Kidney (tissue), 14 donors: ENCODE results near the gene TMCC1. TPM values are rescaled to one million over a fixed set of nuclear protein-coding genes. Genes with fewer than 3 reads are reported as not detected.
A peak's percentile ranks its signal among the peaks of the same experiment; 100 is the strongest.

Experiments used
- DNase-seq, 5 donors: peaks; one replicate each; pipeline ENCODE4 v3.0.0-alpha.2; 2013 to 2020
- FAIRE-seq: peaks from 2 replicates; lab custom pipeline; 2012; peaks lifted over from hg19 to GRCh38; lab: Jason Lieb, UNC
- H3K27ac ChIP-seq, 2 donors: one replicate each; pipeline ENCODE4 v1.7.0; 2013; ENCODE audit warnings: low read depth in 2 of 2, low read length in 2 of 2, inconsistent platforms in 1 of 2
- H3K27me3 ChIP-seq: one replicate; pipeline ENCODE4 v1.7.1; 2013; ENCODE audit warnings: low read length, inconsistent platforms; ENCODE audit not compliant: control insufficient read depth, insufficient read depth
- H3K36me3 ChIP-seq, 3 donors: one replicate each; pipeline versions ENCODE4 v1.7.0 to v1.7.1; 2013; ENCODE audit warnings: low read length in 3 of 3, control low read depth in 1 of 3, inconsistent platforms in 1 of 3; ENCODE audit not compliant: insufficient read depth in 3 of 3, control insufficient read depth in 2 of 3
- H3K4me1 ChIP-seq, 3 donors: one replicate each; pipeline versions ENCODE4 v1.7.0 to v1.7.1; 2013; ENCODE audit warnings: low read length in 3 of 3, inconsistent platforms in 1 of 3, low read depth in 1 of 3; ENCODE audit not compliant: control insufficient read depth in 2 of 3, insufficient read depth in 2 of 3
- H3K4me3 ChIP-seq, 3 donors: one replicate each; pipeline versions ENCODE4 v1.7.0 to v1.8.1; 2013; ENCODE audit warnings: low read length in 3 of 3, control low read depth in 1 of 3, inconsistent platforms in 1 of 3
- H3K9ac ChIP-seq, 3 donors: one replicate each; pipeline versions ENCODE4 v1.7.0 to v1.7.1; 2013; ENCODE audit warnings: low read length in 3 of 3, control low read depth in 1 of 3, inconsistent platforms in 1 of 3
- H3K9me3 ChIP-seq, 3 donors: one replicate each; pipeline versions ENCODE4 v1.7.0 to v1.7.1; 2013; ENCODE audit warnings: low read length in 3 of 3, control low read depth in 1 of 3, inconsistent platforms in 1 of 3; ENCODE audit not compliant: control insufficient read depth in 2 of 3, insufficient read depth in 1 of 3
- CTCF ChIP-seq: IDR thresholded peaks from 3 replicates; pipeline ENCODE4 v1.5.1; 2012; ENCODE audit warnings: mild to moderate bottlenecking, moderate library complexity, borderline replicate concordance; ENCODE audit not compliant: insufficient read depth; ENCODE audit errors: extremely low read depth
- intact Hi-C: fragments of 100-400 bp; cut with DNase I; formaldehyde crosslinking; loops from one replicate; pipeline ENCODE4 v1.11.1; 2022
- polyA plus RNA-seq: library from polyadenylated mRNA; stranded (reverse); fragments of 350-450 nt; fragmentation: Illumina TruSeq; extraction: RNeasy Lipid Tissue Mini Kit (QIAGEN cat#74804); gene quantifications from one replicate; pipeline ENCODE4 v1.2.3, GENCODE V29; 2014; ENCODE audit warnings: low read depth, low replicate concordance; ENCODE audit not compliant: insufficient read depth
- total RNA-seq: library from RNA; stranded (reverse); fragmentation: NEBNext Ultra II Directional; extraction: Animal tissue kit (Norgen Biotek cat#: 25700); gene quantifications from one replicate; pipeline ENCODE4 v1.2.1, GENCODE V29; 2021
- donor health status: control.
- donor health status: control.
- donor health status: control.
- donor health status: control.
- donor health status: control.
- donor health status: DM: yes; HTN: yes; CAD: no.
- donor health status: Normal renal cell carcinoma (clear cell type).

The TMCC1 gene
- total and polyA plus RNA-seq, 2 donors from 2014 or later: 8.4 to 42.4 TPM

GRCh38 chr3:129603561-129603942 is 290.0 kb downstream of the TMCC1 start:
- peaks cover 0 to 45% (median 7%) of the 10 kb centered on the region in 3 donors for H3K4me1 ChIP-seq
- intact Hi-C loops: no loop called here
- H3K9me3 ChIP-seq: no peaks in the 10 kb centered on the region
- no peaks in the 10 kb centered on the region for H3K27me3 ChIP-seq
- H3K9ac ChIP-seq: peak overlapping the region in 2 of 3 donors; percentile 39 to 71
- DNase-seq (peak in 1 of 5 donors; percentile 29), FAIRE-seq (no peak)
- H3K36me3 ChIP-seq: no peaks in the 10 kb centered on the region
- peak overlapping the region; percentile 48 to 74 for H3K27ac ChIP-seq
- TF ChIP-seq CTCF: no peak
- H3K4me3 ChIP-seq: peak overlapping the region; percentile 69 to 79 (median 79)

- peak; percentile 70 to 94 (median 85) for DNase-seq
- no peak for FAIRE-seq
- H3K36me3 ChIP-seq: no peaks in the 10 kb centered on the region
- no peak for TF ChIP-seq CTCF
- H3K27ac ChIP-seq: peak overlapping the region; percentile 61 to 81
- peaks cover 0 to 52% (median 12%) of the 10 kb centered on the region in 3 donors for H3K4me1 ChIP-seq
- peak overlapping the region in 1 of 3 donors; percentile 71 for H3K9ac ChIP-seq
- intact Hi-C loops: no loop called here
- H3K4me3 ChIP-seq: peak overlapping the region in 2 of 3 donors; percentile 50 to 79
- no peaks in the 10 kb centered on the region for H3K27me3 ChIP-seq
- H3K9me3 ChIP-seq: no peaks in the 10 kb centered on the region
Measured at GRCh38 chr3:129602730-129603560, 290.6 kb downstream of the TMCC1 start.

- TF ChIP-seq CTCF: no peak
- Histone ChIP-seq H3K9ac (peak overlapping the region in 1 of 3 donors; percentile 40), H3K9me3 (no peaks in the 10 kb centered on the region), H3K27ac (peak overlapping the region; percentile 61 to 69), H3K4me1 (peaks cover 0 to 54% (median 12%) of the 10 kb centered on the region in 3 donors), H3K36me3 (no peaks in the 10 kb centered on the region), H3K4me3 (peak overlapping the region in 2 of 3 donors; percentile 29 to 79), H3K27me3 (no peaks in the 10 kb centered on the region)
- peak in 1 of 5 donors; percentile 48 for DNase-seq
- FAIRE-seq: no peak
- intact Hi-C loops: no loop called here
Measured at GRCh38 chr3:129602309-129602708, 291.2 kb downstream of the TMCC1 start.
